ENCODE results near the gene MAP3K7CL. TPM values are rescaled to one million over a fixed set of nuclear protein-coding genes. Genes with fewer than 3 reads are reported as not detected.

MAP3K7CL gene
- total RNA-seq, 1 experiment from 2014 or later = 35.8 TPM

Other genes starting within 250 kb of the MAP3K7CL start
- 32.3 and 34.4 TPM in 2 replicates for gene LTN1, start 137.8 kb upstream of the MAP3K7CL start, total RNA-seq (2014; rRNA removed; shearing (Covaris generic))
- 24.1 and 27.1 TPM in 2 replicates for gene RWDD2B, start 111.3 kb upstream of the MAP3K7CL start, total RNA-seq (2014; rRNA removed; shearing (Covaris generic))
- 67.2 and 82.4 TPM in 2 replicates for gene USP16, start 106.0 kb upstream of the MAP3K7CL start, total RNA-seq (2014; rRNA removed; shearing (Covaris generic))
- gene CCT8, start 57.0 kb upstream of the MAP3K7CL start, total RNA-seq (2014; rRNA removed; shearing (Covaris generic)) = 487 and 555 TPM in 2 replicates
- 63.6 and 74.1 TPM in 2 replicates for gene BACH1, start 168.3 kb downstream of the MAP3K7CL start, total RNA-seq (2014; rRNA removed; shearing (Covaris generic))